ENCODE measurements around the gene SDR42E2.
"Not testable (repeated sequence)": the region's sequence is repeated elsewhere in the genome, so short reads cannot be mapped to it uniquely, and the experiment has no call there.

The SDR42E2 gene

GRCh38 chr16:22161401-22161800 is 905 bp upstream of the SDR42E2 start:
- no peak overlapping the region for H3K27ac ChIP-seq (ENCODE audit: low read depth, low read length)
- H3K36me3 ChIP-seq (ENCODE audit: insufficient read depth, low read length), result no peaks in the 10 kb centered on the region
- H3K79me2 ChIP-seq (ENCODE audit: control insufficient read depth, insufficient read depth, low read length, unreplicated experiment), result no peaks in the 10 kb centered on the region
- no peak overlapping the region for H2AFZ ChIP-seq (ENCODE audit: low read length, unreplicated experiment)
- no peak overlapping the region for H3K4me3 ChIP-seq (ENCODE audit: low read depth, low read length)
- H3K4me1 ChIP-seq (ENCODE audit: control insufficient read depth, insufficient read depth, low read length, unreplicated experiment), result no peaks in the 10 kb centered on the region
- peaks cover 49% of the 10 kb centered on the region for H3K27me3 ChIP-seq (ENCODE audit: insufficient read depth, low read length)

DNA sequence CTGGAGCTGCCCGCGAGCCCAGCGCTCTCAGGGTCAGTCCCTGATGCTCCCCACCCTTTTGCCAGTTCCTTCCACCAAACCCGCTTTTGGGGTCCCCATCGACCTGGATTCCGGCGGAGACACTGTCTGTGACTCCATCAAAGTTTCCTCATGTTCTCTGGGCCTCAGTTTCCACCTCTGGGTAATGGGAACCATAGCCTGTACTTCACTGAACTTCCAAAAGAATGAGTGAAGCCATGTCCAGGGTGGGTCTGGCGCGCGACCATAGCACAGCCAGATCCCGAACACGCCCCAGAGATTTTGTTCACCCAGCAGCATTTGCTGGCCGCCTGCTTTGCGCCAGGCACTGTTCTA is 327 bp downstream of the SDR42E2 start:
- Histone ChIP-seq H3K4me1 (ENCODE audit: control insufficient read depth, insufficient read depth, low read length, unreplicated experiment) (no peaks in the 10 kb centered on the region), H3K79me2 (ENCODE audit: control insufficient read depth, insufficient read depth, low read length, unreplicated experiment) (no peaks in the 10 kb centered on the region), H3K4me3 (ENCODE audit: low read depth, low read length) (no peak overlapping the region), H3K27ac (ENCODE audit: low read depth, low read length) (no peak overlapping the region), H2AFZ (ENCODE audit: low read length, unreplicated experiment) (no peak overlapping the region), H3K27me3 (ENCODE audit: insufficient read depth, low read length) (peaks cover 48% of the 10 kb centered on the region), H3K36me3 (ENCODE audit: insufficient read depth, low read length) (no peaks in the 10 kb centered on the region)

DNA sequence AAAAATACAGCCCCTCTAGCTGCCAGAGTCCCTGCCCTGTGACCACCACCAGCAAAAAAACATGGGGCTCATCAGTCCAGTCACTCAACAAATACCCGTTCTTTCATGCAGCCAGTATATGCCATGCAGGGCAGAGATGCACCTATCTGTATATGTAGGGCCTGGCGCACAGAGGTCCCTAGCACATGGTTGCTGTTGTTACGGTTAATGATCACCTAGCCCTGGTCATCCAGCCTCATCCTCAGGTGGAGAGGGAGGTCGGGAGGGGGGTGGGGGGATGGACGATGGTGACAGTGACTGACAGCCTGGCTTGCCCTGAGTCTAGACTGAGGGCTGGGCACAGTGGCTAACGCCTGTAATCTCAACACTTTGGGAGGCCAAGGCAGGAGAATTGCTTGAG is 1.5 kb downstream of the SDR42E2 start:
- no peaks in the 10 kb centered on the region for H3K4me1 ChIP-seq (ENCODE audit: control insufficient read depth, insufficient read depth, low read length, unreplicated experiment)
- H3K79me2 ChIP-seq (ENCODE audit: control insufficient read depth, insufficient read depth, low read length, unreplicated experiment), result no peaks in the 10 kb centered on the region
- H3K36me3 ChIP-seq (ENCODE audit: insufficient read depth, low read length), result no peaks in the 10 kb centered on the region
- H3K27ac ChIP-seq (ENCODE audit: low read depth, low read length), result no peak overlapping the region
- H3K27me3 ChIP-seq (ENCODE audit: insufficient read depth, low read length), result peaks cover 47% of the 10 kb centered on the region
- no peak overlapping the region for H2AFZ ChIP-seq (ENCODE audit: low read length, unreplicated experiment)
- no peak overlapping the region for H3K4me3 ChIP-seq (ENCODE audit: low read depth, low read length)

DNA sequence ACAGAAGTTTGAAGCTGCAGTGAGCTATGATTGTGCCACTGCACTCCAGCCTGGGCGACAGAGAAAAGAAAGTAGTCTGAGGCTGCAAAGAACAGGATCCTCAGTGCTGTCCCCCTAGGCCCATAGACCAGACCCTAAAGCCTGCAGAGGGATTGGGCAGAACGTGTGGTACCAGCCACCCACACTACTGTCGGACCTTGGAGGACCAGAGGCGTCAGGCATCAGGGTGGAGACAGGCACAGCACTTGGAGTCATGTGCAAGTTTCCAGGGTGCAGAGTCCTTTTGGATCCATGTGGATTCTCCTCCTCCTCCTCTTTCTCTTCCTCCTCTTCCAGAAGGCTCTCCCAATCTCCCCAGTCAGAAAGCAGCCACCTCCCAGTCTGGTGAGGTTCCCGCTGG is 2.2 kb downstream of the SDR42E2 start:
- Histone ChIP-seq H3K27ac (ENCODE audit: low read depth, low read length) (no peak overlapping the region), H3K79me2 (ENCODE audit: control insufficient read depth, insufficient read depth, low read length, unreplicated experiment) (no peaks in the 10 kb centered on the region), H3K27me3 (ENCODE audit: insufficient read depth, low read length) (peaks cover 41% of the 10 kb centered on the region), H3K4me3 (ENCODE audit: low read depth, low read length) (no peak overlapping the region), H3K36me3 (ENCODE audit: insufficient read depth, low read length) (no peaks in the 10 kb centered on the region), H3K4me1 (ENCODE audit: control insufficient read depth, insufficient read depth, low read length, unreplicated experiment) (no peaks in the 10 kb centered on the region), H2AFZ (ENCODE audit: low read length, unreplicated experiment) (no peak overlapping the region)

GRCh38 chr16:22165508-22166285 is 3.4 kb downstream of the SDR42E2 start:
- Histone ChIP-seq H3K4me1 (ENCODE audit: control insufficient read depth, insufficient read depth, low read length, unreplicated experiment) (no peaks in the 10 kb centered on the region), H3K79me2 (ENCODE audit: control insufficient read depth, insufficient read depth, low read length, unreplicated experiment) (no peaks in the 10 kb centered on the region), H3K27me3 (ENCODE audit: insufficient read depth, low read length) (peaks cover 29% of the 10 kb centered on the region), H3K4me3 (ENCODE audit: low read depth, low read length) (no peak overlapping the region), H2AFZ (ENCODE audit: low read length, unreplicated experiment) (no peak overlapping the region), H3K36me3 (ENCODE audit: insufficient read depth, low read length) (no peaks in the 10 kb centered on the region), H3K27ac (ENCODE audit: low read depth, low read length) (no peak overlapping the region)

DNA sequence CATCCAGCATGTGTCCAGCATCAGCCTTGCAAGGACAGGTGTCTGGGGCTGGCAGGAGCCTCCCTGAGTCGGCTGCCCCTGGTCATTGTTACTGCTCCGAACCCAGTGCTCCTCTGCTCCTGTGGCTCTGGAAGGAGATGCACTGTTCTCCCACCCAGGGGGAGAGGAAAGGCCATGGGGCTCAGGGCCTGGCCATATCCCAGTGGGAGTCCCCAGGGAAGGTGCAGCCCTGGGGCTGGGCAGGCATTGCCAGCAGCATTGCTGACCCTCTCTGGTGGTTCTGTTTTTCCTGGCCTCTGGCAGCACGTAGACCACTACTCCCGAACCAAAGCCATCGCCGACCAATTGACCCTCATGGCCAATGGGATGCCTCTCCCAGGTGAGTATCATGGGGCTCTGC is 9.6 kb downstream of the SDR42E2 start:
- no peaks in the 10 kb centered on the region for H3K36me3 ChIP-seq (ENCODE audit: insufficient read depth, low read length)
- H3K27ac ChIP-seq (ENCODE audit: low read depth, low read length), result no peak overlapping the region

DNA sequence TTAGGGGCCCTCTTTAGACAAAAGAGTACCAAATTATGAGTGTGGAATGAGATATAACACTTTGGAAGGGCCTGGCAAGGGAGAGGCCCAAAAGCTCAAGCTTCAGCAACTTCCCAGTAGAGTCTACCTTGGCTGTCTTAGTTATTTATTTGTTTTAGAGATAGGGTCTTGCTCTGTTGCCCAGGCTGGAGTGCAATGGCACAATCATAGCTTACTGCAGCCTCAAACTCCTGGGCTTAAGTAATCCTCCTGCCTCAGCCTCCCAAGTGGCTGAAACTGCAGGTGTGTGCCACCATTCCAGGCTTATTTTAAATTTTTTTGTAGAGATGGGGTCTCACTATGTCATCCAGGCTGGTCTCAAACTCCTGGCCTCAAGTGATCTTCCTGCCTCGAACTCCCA is 10.3 kb downstream of the SDR42E2 start:
- H3K36me3 ChIP-seq (ENCODE audit: insufficient read depth, low read length); H3K27ac ChIP-seq (ENCODE audit: low read depth, low read length); H3K79me2 ChIP-seq (ENCODE audit: control insufficient read depth, insufficient read depth, low read length, unreplicated experiment); H2AFZ ChIP-seq (ENCODE audit: low read length, unreplicated experiment); H3K4me3 ChIP-seq (ENCODE audit: low read depth, low read length); H3K4me1 ChIP-seq (ENCODE audit: control insufficient read depth, insufficient read depth, low read length, unreplicated experiment); H3K27me3 ChIP-seq (ENCODE audit: insufficient read depth, low read length): not testable (repeated sequence)

More for the DNA sequence above, 9.6 kb downstream of the SDR42E2 start:
- H3K79me2 ChIP-seq (ENCODE audit: control insufficient read depth, insufficient read depth, low read length, unreplicated experiment), result no peaks in the 10 kb centered on the region
- H2AFZ ChIP-seq (ENCODE audit: low read length, unreplicated experiment), result no peak overlapping the region
- H3K27me3 ChIP-seq (ENCODE audit: insufficient read depth, low read length), result no peaks in the 10 kb centered on the region
- no peaks in the 10 kb centered on the region for H3K4me1 ChIP-seq (ENCODE audit: control insufficient read depth, insufficient read depth, low read length, unreplicated experiment)
- no peak overlapping the region for H3K4me3 ChIP-seq (ENCODE audit: low read depth, low read length)

GRCh38 chr16:22174642-22175041 is 12.3 kb downstream of the SDR42E2 start:
- H3K27ac ChIP-seq (ENCODE audit: low read depth, low read length), result no peak overlapping the region
- H2AFZ ChIP-seq (ENCODE audit: low read length, unreplicated experiment), result no peak overlapping the region
- no peak overlapping the region for H3K4me3 ChIP-seq (ENCODE audit: low read depth, low read length)

DNA sequence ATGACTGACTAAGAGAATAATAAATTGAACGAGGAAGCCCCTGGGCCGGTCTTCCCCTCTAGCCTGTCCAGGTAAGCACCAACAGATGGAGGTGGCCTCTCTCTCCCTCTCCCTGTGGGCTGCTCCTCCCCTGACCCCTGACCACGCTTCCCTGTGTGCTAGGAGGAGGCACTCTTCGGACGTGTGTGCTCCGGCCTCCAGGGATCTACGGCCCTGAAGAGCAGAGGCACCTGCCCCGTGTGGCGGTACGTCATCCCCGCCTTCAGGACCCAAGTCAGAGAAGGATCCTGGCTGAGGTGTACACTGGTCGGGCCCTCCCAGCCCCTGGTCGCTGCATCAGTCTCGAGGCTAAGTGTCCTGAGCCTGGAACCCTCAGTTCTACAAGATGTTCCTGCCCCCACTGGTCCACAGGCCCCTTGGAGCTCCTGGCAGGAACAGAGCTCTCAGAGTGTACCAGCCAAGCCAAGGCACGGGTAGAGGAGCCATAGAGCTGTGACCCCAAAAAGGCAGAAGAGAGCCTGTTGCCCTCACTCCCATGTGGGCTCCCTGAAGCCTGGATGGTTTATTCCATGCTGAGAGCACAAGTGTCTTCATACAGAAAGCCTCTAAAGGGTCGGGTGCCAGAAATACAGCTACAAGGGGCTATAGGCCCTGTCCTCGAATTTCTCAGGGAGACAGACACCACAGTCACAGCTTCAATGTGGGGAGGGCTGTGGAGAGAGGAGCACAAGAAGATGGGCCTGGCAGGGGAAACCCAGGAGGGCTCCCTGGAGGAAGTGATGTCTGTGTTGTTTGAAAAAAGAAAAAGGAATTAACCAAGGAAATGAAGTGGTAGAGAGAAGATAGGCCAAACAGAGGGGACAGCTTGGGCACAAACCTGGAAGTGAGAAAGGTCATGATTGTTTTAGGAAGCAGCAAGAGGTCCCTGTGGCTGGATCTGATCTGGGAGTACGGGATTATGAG is 15.9 kb downstream of the SDR42E2 start:
- no peaks in the 10 kb centered on the region for H3K36me3 ChIP-seq (ENCODE audit: insufficient read depth, low read length)
- no peaks in the 10 kb centered on the region for H3K27me3 ChIP-seq (ENCODE audit: insufficient read depth, low read length)
- H2AFZ ChIP-seq (ENCODE audit: low read length, unreplicated experiment), result no peak overlapping the region
- H3K27ac ChIP-seq (ENCODE audit: low read depth, low read length), result no peak overlapping the region
- H3K79me2 ChIP-seq (ENCODE audit: control insufficient read depth, insufficient read depth, low read length, unreplicated experiment), result no peaks in the 10 kb centered on the region
- no peaks in the 10 kb centered on the region for H3K4me1 ChIP-seq (ENCODE audit: control insufficient read depth, insufficient read depth, low read length, unreplicated experiment)
- H3K4me3 ChIP-seq (ENCODE audit: low read depth, low read length), result no peak overlapping the region

More at GRCh38 chr16:22174642-22175041, 12.3 kb downstream of the SDR42E2 start:
- Histone ChIP-seq H3K36me3 (ENCODE audit: insufficient read depth, low read length) (no peaks in the 10 kb centered on the region), H3K79me2 (ENCODE audit: control insufficient read depth, insufficient read depth, low read length, unreplicated experiment) (no peaks in the 10 kb centered on the region), H3K4me1 (ENCODE audit: control insufficient read depth, insufficient read depth, low read length, unreplicated experiment) (no peaks in the 10 kb centered on the region), H3K27me3 (ENCODE audit: insufficient read depth, low read length) (no peaks in the 10 kb centered on the region)

GRCh38 chr16:22181426-22181825 is 19.1 kb downstream of the SDR42E2 start:
- Histone ChIP-seq H3K4me3 (ENCODE audit: low read depth, low read length) (no peak overlapping the region), H3K4me1 (ENCODE audit: control insufficient read depth, insufficient read depth, low read length, unreplicated experiment) (no peaks in the 10 kb centered on the region), H3K27me3 (ENCODE audit: insufficient read depth, low read length) (no peaks in the 10 kb centered on the region), H2AFZ (ENCODE audit: low read length, unreplicated experiment) (no peak overlapping the region), H3K36me3 (ENCODE audit: insufficient read depth, low read length) (no peaks in the 10 kb centered on the region), H3K79me2 (ENCODE audit: control insufficient read depth, insufficient read depth, low read length, unreplicated experiment) (no peaks in the 10 kb centered on the region), H3K27ac (ENCODE audit: low read depth, low read length) (no peak overlapping the region)

DNA sequence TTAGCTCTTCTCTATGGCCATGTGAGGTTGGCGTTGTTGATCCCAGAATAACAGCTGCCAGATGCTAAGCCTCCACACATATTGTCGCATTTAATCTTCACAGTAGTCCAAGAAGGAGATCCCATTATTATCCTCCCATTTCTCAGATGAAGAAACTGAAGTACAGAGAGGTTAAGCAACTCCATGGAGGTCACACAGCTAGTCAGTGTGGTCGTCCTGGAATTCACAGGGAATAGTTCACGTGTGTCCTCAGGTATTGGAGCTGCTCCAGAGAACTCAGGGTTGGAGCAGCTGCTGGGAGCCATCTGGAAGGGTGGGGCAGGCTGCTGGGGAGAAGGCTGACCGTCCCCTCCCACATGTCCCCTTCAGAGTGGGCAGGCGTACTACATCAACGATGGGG is 19.5 kb downstream of the SDR42E2 start:
- Histone ChIP-seq H3K79me2 (ENCODE audit: control insufficient read depth, insufficient read depth, low read length, unreplicated experiment) (no peaks in the 10 kb centered on the region), H2AFZ (ENCODE audit: low read length, unreplicated experiment) (no peak overlapping the region), H3K27ac (ENCODE audit: low read depth, low read length) (no peak overlapping the region), H3K4me1 (ENCODE audit: control insufficient read depth, insufficient read depth, low read length, unreplicated experiment) (no peaks in the 10 kb centered on the region), H3K36me3 (ENCODE audit: insufficient read depth, low read length) (no peaks in the 10 kb centered on the region), H3K4me3 (ENCODE audit: low read depth, low read length) (no peak overlapping the region), H3K27me3 (ENCODE audit: insufficient read depth, low read length) (no peaks in the 10 kb centered on the region)
